Ovary (tissue), 3 donors: ENCODE data around the gene SLC4A7.
"Not testable (repeated sequence)": the region's sequence is repeated elsewhere in the genome, so short reads cannot be mapped to it uniquely, and the experiment has no call there.

Experiments
- EP300 ChIP-seq: sonication (generic); formaldehyde crosslinking; IDR thresholded peaks from one replicate; pipeline ENCODE4 v1.6.1; 2017; ENCODE audit warnings: antibody characterized with exemption
- POLR2A ChIP-seq: fragments of 450-650 bp; IDR thresholded peaks from one replicate; pipeline ENCODE4 v1.6.1; 2017; ENCODE audit warnings: antibody characterized with exemption, mild to moderate bottlenecking, moderate library complexity
- TF ChIP-seq, protein P1 (sequence below), 3 donors: fragments of 450-650 bp in 2 of 3; fragments of 200-600 bp in 1 of 3; IDR thresholded peaks; one replicate each; pipeline versions ENCODE4 v1.5.1 to v1.8.0; 2016 to 2022; ENCODE audit warnings: antibody characterized with exemption in 3 of 3, mild to moderate bottlenecking in 1 of 3
- donor health status: DM: no; HTN: no; CAD: no.

DNA sequence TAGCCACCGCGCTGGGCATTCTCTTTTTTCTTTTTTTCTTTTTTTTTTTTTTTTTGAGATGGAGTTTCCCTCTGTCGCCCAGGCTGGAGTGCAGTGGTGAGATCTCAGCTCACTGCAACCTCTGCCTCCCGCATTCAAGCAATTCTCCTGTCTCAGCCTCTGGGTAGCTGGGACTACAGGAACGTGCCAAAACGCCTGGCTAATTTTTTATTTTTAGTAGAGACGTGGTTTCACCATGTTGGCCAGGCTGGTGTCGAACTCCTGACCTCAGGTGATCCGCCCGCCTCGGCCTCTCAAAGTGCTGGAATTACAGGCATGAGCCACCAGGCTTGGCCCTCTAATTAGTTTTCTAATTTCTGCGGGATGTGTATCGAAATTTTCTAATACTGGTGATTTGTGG, 41.2 kb downstream of the SLC4A7 start:
- TF ChIP-seq, protein P1, sequence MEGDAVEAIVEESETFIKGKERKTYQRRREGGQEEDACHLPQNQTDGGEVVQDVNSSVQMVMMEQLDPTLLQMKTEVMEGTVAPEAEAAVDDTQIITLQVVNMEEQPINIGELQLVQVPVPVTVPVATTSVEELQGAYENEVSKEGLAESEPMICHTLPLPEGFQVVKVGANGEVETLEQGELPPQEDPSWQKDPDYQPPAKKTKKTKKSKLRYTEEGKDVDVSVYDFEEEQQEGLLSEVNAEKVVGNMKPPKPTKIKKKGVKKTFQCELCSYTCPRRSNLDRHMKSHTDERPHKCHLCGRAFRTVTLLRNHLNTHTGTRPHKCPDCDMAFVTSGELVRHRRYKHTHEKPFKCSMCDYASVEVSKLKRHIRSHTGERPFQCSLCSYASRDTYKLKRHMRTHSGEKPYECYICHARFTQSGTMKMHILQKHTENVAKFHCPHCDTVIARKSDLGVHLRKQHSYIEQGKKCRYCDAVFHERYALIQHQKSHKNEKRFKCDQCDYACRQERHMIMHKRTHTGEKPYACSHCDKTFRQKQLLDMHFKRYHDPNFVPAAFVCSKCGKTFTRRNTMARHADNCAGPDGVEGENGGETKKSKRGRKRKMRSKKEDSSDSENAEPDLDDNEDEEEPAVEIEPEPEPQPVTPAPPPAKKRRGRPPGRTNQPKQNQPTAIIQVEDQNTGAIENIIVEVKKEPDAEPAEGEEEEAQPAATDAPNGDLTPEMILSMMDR (IDR thresholded peaks at IDR 0.05): not testable (repeated sequence)
- not testable (repeated sequence) for TF ChIP-seq POLR2A, EP300
